ENCODE results near the gene PLXDC2. TPM values are rescaled to one million over a fixed set of nuclear protein-coding genes. Genes with fewer than 3 reads are reported as not detected.

The PLXDC2 gene
- total and polyA plus RNA-seq, 8 donors: 2.1 to 57.2 (median 11.2) TPM

- 85 to 94% (median 90%) methylated on average over 4 of the region's 4 CpGs for WGBS, 5 donors
- intact Hi-C loops (cut with DNase I; ENCODE audit: low total_unique reads): no loop called here
These were observed 32.5 kb upstream of the PLXDC2 start for GRCh38 chr10:19783721-19784120.

GRCh38 chr10:19785366-19785765 is 30.9 kb upstream of the PLXDC2 start:
- Histone ChIP-seq H3K9me3 (no peaks in the 10 kb centered on the region), H3K27me3 (no peaks in the 10 kb centered on the region), H3K27ac (no peak overlapping the region), H3K4me3 (no peak overlapping the region), H3K36me3 (no peaks in the 10 kb centered on the region), H3K4me1 (no peaks in the 10 kb centered on the region)
- 50 to 72% (median 60%) methylated on average over 3 of the region's 3 CpGs for WGBS, 5 donors
- TF ChIP-seq CTCF (IDR thresholded peaks at IDR 0.05): no peak
- intact Hi-C loops (cut with DNase I; ENCODE audit: low total_unique reads): no loop called here
- no peak for DNase-seq

More at GRCh38 chr10:19783721-19784120, 32.5 kb upstream of the PLXDC2 start:
- H3K36me3 ChIP-seq: no peaks in the 10 kb centered on the region
- DNase-seq: no peak
- TF ChIP-seq POLR2AphosphoS5 (IDR thresholded peaks at IDR 0.05): no peak
- TF ChIP-seq POLR2A (IDR thresholded peaks at IDR 0.05): no peak
- TF ChIP-seq CTCF (IDR thresholded peaks at IDR 0.05): no peak
- no peak for TF ChIP-seq EP300 (IDR thresholded peaks at IDR 0.05)
- no peaks in the 10 kb centered on the region for H3K27me3 ChIP-seq
- no peaks in the 10 kb centered on the region for H3K9me3 ChIP-seq
- no peaks in the 10 kb centered on the region for H3K4me1 ChIP-seq
- H3K27ac ChIP-seq: no peak overlapping the region
- H3K4me3 ChIP-seq: no peak overlapping the region

GRCh38 chr10:19788075-19788686 is 28.1 kb upstream of the PLXDC2 start:
- no peaks in the 10 kb centered on the region for H3K36me3 ChIP-seq
- no peaks in the 10 kb centered on the region for H3K4me1 ChIP-seq
- H3K9me3 ChIP-seq: no peaks in the 10 kb centered on the region
- no peak overlapping the region for H3K4me3 ChIP-seq
- peak in 1 of 2 donors; percentile 65 for DNase-seq
- H3K27me3 ChIP-seq: no peaks in the 10 kb centered on the region
- WGBS, 5 donors: 10 to 33% (median 22%) methylated on average over 3 of the region's 3 CpGs
- TF ChIP-seq CTCF (IDR thresholded peaks at IDR 0.05): peak in 5 of 7 experiments; percentile 35 to 61 (median 47)
- TF ChIP-seq POLR2A (IDR thresholded peaks at IDR 0.05): no peak
- no peak for TF ChIP-seq EP300 (IDR thresholded peaks at IDR 0.05)
- TF ChIP-seq POLR2AphosphoS5 (IDR thresholded peaks at IDR 0.05): no peak
- H3K27ac ChIP-seq: no peak overlapping the region
- intact Hi-C loops (cut with DNase I; ENCODE audit: low total_unique reads): no loop called here

GRCh38 chr10:19788902-19789301 is 27.3 kb upstream of the PLXDC2 start:
- H3K36me3 ChIP-seq: no peaks in the 10 kb centered on the region
- H3K4me1 ChIP-seq: no peaks in the 10 kb centered on the region
- DNase-seq: no peak
- H3K27me3 ChIP-seq: no peaks in the 10 kb centered on the region
- no peak overlapping the region for H3K4me3 ChIP-seq
- no peak overlapping the region for H3K27ac ChIP-seq
- WGBS, 5 donors: 59 to 69% (median 65%) methylated on average over 2 of the region's 2 CpGs
- intact Hi-C loops (cut with DNase I; ENCODE audit: low total_unique reads): no loop called here
- no peaks in the 10 kb centered on the region for H3K9me3 ChIP-seq
- TF ChIP-seq EP300 (IDR thresholded peaks at IDR 0.05) (no peak), CTCF (IDR thresholded peaks at IDR 0.05) (no peak), POLR2A (IDR thresholded peaks at IDR 0.05) (no peak), POLR2AphosphoS5 (IDR thresholded peaks at IDR 0.05) (no peak)
